Right ventricle myocardium inferior (tissue), 1 donor: ENCODE results near the gene UQCC2. TPM values are rescaled to one million over a fixed set of nuclear protein-coding genes. Genes with fewer than 3 reads are reported as not detected.

Experiments
- ATAC-seq: fragments of 200-7000 bp; cut with Tn5 transposase; one replicate; pipeline ENCODE4 v1.9.1; 2020; ENCODE audit warnings: mild to moderate bottlenecking, moderate library complexity
- DNase-seq: peaks from one replicate; pipeline ENCODE4 v3.0.0; 2021; ENCODE audit errors: missing footprints
- intact Hi-C: fragments of 100-400 bp; cut with DNase I; formaldehyde crosslinking; loops from one replicate; pipeline ENCODE4 v1.11.0; 2022
- total RNA-seq: library from RNA; stranded (reverse); fragmentation: NEBNext Ultra II Directional; extraction: Animal tissue kit (Norgen Biotek cat#: 25700); gene quantifications from one replicate; pipeline ENCODE4 v1.2.1, GENCODE V29; 2021
- donor health status: DM: no; HTN: yes; CAD: no; lungs with severe emphysema.

UQCC2 gene
- total RNA-seq, 1 donor from 2014 or later = 215 TPM

GRCh38 chr6:33686225-33686924, 25.1 kb downstream of the UQCC2 start:
- peak; percentile 53 for DNase-seq
- intact Hi-C loops = no loop called here
- ATAC-seq = no peak

- DNase-seq = peak; percentile 59
- intact Hi-C loops = no loop called here
- no peak for ATAC-seq
Measured at GRCh38 chr6:33685411-33686224, 25.9 kb downstream of the UQCC2 start.

- intact Hi-C loops = no loop called here
- ATAC-seq = no peak
- peak; percentile 45 for DNase-seq
Measured at GRCh38 chr6:33684983-33685382, 26.5 kb downstream of the UQCC2 start.

GRCh38 chr6:33684428-33684896, 27.0 kb downstream of the UQCC2 start:
- peak; percentile 62 for DNase-seq
- no peak for ATAC-seq
- intact Hi-C loops = no loop called here

- ATAC-seq = no peak
- DNase-seq = peak; percentile 46
- intact Hi-C loops = no loop called here
Measured at GRCh38 chr6:33683576-33684427, 27.7 kb downstream of the UQCC2 start.

GRCh38 chr6:33683051-33683571, 28.4 kb downstream of the UQCC2 start:
- DNase-seq (no peak), ATAC-seq (no peak)
- intact Hi-C loops = no loop called here

GRCh38 chr6:33682341-33682740, 29.2 kb downstream of the UQCC2 start:
- no peak for DNase-seq
- intact Hi-C loops = no loop called here

GRCh38 chr6:33679761-33680160, 31.7 kb downstream of the UQCC2 start:
- intact Hi-C loops = no loop called here
- DNase-seq = no peak
- no peak for ATAC-seq

More at GRCh38 chr6:33682341-33682740, 29.2 kb downstream of the UQCC2 start:
- no peak for ATAC-seq

GRCh38 chr6:33678932-33679490, 32.5 kb downstream of the UQCC2 start:
- intact Hi-C loops = no loop called here
- ATAC-seq (no peak), DNase-seq (no peak)

- intact Hi-C loops = no loop called here
- no peak for DNase-seq
- no peak for ATAC-seq
Measured at GRCh38 chr6:33678233-33678931, 33.1 kb downstream of the UQCC2 start.

GRCh38 chr6:33677689-33678088, 33.8 kb downstream of the UQCC2 start:
- intact Hi-C loops = no loop called here
- ATAC-seq (no peak), DNase-seq (no peak)

- intact Hi-C loops = no loop called here
- no peak for DNase-seq
- ATAC-seq = no peak
Measured at GRCh38 chr6:33677143-33677660, 34.3 kb downstream of the UQCC2 start.

- DNase-seq (no peak), ATAC-seq (no peak)
- intact Hi-C loops = no loop called here
Measured at GRCh38 chr6:33676416-33677142, 34.9 kb downstream of the UQCC2 start.

- intact Hi-C loops = no loop called here
- ATAC-seq (no peak), DNase-seq (no peak)
Measured at GRCh38 chr6:33675968-33676367, 35.5 kb downstream of the UQCC2 start.

GRCh38 chr6:33673851-33674250, 37.6 kb downstream of the UQCC2 start:
- intact Hi-C loops = loop anchor here (2.0 to 5.0 kb wide), 2 partner anchors 42 to 85 kb away; no protein-coding TSS in a partner anchor
- DNase-seq = no peak
- no peak for ATAC-seq

GRCh38 chr6:33672808-33673207, 38.7 kb downstream of the UQCC2 start:
- ATAC-seq (peak; percentile 95), DNase-seq (peak; percentile 93)
- intact Hi-C loops = loop anchor here (2.0 to 5.0 kb wide), 2 partner anchors 41 to 84 kb away; no protein-coding TSS in a partner anchor

GRCh38 chr6:33671744-33672072, 39.8 kb downstream of the UQCC2 start:
- DNase-seq (no peak), ATAC-seq (no peak)
- intact Hi-C loops = loop anchor here (2.0 to 5.0 kb wide), 2 partner anchors 39 to 83 kb away; no protein-coding TSS in a partner anchor
